Gastroesophageal sphincter (tissue), 3 donors: ENCODE results near the gene HSF4.

Experiments
- POLR2A ChIP-seq, 2 donors: fragments of 450-650 bp; IDR thresholded peaks; one replicate each; pipeline ENCODE4 v1.6.1; 2017; ENCODE audit warnings: antibody characterized with exemption in 2 of 2, mild to moderate bottlenecking in 2 of 2, moderate library complexity in 1 of 2
- POLR2AphosphoS5 ChIP-seq: sonication (generic); formaldehyde crosslinking; IDR thresholded peaks from one replicate; pipeline ENCODE4 v1.6.1; 2017; ENCODE audit warnings: antibody characterized with exemption
- TF ChIP-seq, protein P1 (sequence below), 4 experiments: fragments of 200-600 bp in 2 of 4; fragments of 450-650 bp in 2 of 4; sonication (generic) in 1 of 4; IDR thresholded peaks; one replicate each; pipeline ENCODE4 v1.5.1; 2017 to 2019; ENCODE audit warnings: antibody characterized with exemption in 4 of 4, mild to moderate bottlenecking in 2 of 4, moderate library complexity in 2 of 4

DNA sequence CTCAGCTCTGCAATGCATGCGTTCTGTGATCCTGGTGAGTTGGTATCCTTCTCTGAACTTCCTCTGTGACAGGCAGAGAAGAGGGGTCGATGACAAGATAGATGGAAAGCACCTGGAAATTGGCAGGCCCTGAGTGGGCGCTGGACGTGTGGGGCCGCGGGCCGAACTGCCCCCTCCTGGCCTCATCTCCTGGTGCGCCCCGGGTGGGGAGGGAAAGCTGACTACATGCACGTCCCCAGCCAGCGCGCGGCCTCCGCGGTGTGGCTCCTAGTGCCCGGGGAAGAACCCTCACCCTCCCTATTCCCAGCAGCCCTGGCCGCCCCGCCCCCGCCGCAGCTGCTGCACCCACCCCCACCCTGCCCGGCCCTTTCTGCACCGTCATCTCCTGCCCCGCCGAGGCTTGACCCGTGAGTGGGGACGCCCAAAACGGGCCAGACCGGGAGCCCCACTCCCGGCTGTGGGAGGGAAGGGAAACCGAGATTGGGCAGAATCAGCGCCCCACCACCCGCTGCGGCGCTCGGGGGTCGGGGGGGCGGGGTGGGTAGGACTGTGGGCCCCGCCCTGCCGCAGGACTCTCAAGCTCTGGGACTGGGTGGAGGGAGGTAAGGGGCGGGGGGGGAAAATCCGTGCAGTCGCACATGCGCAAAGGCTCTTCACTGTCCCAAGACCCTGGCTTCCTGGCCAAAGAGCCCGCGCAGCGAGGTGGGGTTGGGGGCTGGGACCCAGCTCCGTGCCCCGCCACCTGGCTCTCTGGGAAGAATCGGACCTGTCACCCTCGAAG, 5.8 kb downstream of the HSF4 start, which contains the start of gene NOL3:
- TF ChIP-seq POLR2A (IDR thresholded peaks at IDR 0.05) (peak; percentile 47 to 48), POLR2AphosphoS5 (peak; percentile 46)
- TF ChIP-seq, protein P1, sequence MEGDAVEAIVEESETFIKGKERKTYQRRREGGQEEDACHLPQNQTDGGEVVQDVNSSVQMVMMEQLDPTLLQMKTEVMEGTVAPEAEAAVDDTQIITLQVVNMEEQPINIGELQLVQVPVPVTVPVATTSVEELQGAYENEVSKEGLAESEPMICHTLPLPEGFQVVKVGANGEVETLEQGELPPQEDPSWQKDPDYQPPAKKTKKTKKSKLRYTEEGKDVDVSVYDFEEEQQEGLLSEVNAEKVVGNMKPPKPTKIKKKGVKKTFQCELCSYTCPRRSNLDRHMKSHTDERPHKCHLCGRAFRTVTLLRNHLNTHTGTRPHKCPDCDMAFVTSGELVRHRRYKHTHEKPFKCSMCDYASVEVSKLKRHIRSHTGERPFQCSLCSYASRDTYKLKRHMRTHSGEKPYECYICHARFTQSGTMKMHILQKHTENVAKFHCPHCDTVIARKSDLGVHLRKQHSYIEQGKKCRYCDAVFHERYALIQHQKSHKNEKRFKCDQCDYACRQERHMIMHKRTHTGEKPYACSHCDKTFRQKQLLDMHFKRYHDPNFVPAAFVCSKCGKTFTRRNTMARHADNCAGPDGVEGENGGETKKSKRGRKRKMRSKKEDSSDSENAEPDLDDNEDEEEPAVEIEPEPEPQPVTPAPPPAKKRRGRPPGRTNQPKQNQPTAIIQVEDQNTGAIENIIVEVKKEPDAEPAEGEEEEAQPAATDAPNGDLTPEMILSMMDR (IDR thresholded peaks at IDR 0.05), result peak in 2 of 4 experiments; percentile 8 to 33
